ENCODE measurements around the gene TBC1D3K.
"Not testable (repeated sequence)": the region's sequence is repeated elsewhere in the genome, so short reads cannot be mapped to it uniquely, and the experiment has no call there.

TBC1D3K gene

GRCh38 chr17:37924115-37924514 is at the start of gene TBC1D3K:
TBC1D3K (plus strand) TSS chr17:37924415; CDS start chr17:37926000, 1,585 bp downstream.
- not testable (repeated sequence) for DNase-seq (ENCODE audit: low read depth)

- no peak for DNase-seq (ENCODE audit: low read depth)
Measured at GRCh38 chr17:37884516-37884915, 39.7 kb upstream of the TBC1D3K start.

- DNase-seq (ENCODE audit: low read depth) = no peak
Measured at GRCh38 chr17:37885136-37885535, 39.1 kb upstream of the TBC1D3K start.

GRCh38 chr17:37888881-37889280 is 35.3 kb upstream of the TBC1D3K start:
- DNase-seq (ENCODE audit: low read depth) = no peak

- DNase-seq (ENCODE audit: low read depth) = not testable (repeated sequence)
Measured at GRCh38 chr17:37896961-37897360, 27.3 kb upstream of the TBC1D3K start.
